HG03135 (cell line): ENCODE results near the gene POLRMT.

ENCODE experiments used
- ATAC-seq: cut with Tn5 transposase; IDR thresholded peaks from one replicate; pipeline ENCODE4 v1.9.1; 2021; ENCODE audit warnings: mild to moderate bottlenecking, moderate library complexity; ENCODE audit not compliant: unreplicated experiment

Gene POLRMT

GRCh38 chr19:663682-664117 lies 30.4 kb upstream of the POLRMT start:
- ATAC-seq: no peak

GRCh38 chr19:662962-663681 lies 29.8 kb upstream of the POLRMT start, which contains the start of gene RNF126:
Gene RNF126, minus strand, starts transcription at chr19:663214. Its CDS starts 93 bp downstream, at chr19:663121.
- ATAC-seq: peak; percentile 55

- peak; percentile 13 for ATAC-seq
Measured at GRCh38 chr19:662207-662961, 29.0 kb upstream of the POLRMT start.

- ATAC-seq: no peak
Measured at GRCh38 chr19:661427-662196, 28.3 kb upstream of the POLRMT start.

GRCh38 chr19:660793-661426 lies 27.6 kb upstream of the POLRMT start:
- ATAC-seq: no peak

GRCh38 chr19:658916-659839 lies 25.8 kb upstream of the POLRMT start:
- no peak for ATAC-seq

- ATAC-seq: no peak
Measured at GRCh38 chr19:658059-658839, 24.9 kb upstream of the POLRMT start.

GRCh38 chr19:657611-658010 lies 24.3 kb upstream of the POLRMT start:
- no peak for ATAC-seq

- ATAC-seq: no peak
Measured at GRCh38 chr19:656751-657559, 23.6 kb upstream of the POLRMT start.

GRCh38 chr19:655691-656090 lies 22.4 kb upstream of the POLRMT start:
- no peak for ATAC-seq

GRCh38 chr19:653425-653824 lies 20.1 kb upstream of the POLRMT start:
- ATAC-seq: no peak

- ATAC-seq: no peak
Measured at GRCh38 chr19:652467-653389, 19.4 kb upstream of the POLRMT start.

- ATAC-seq: no peak
Measured at GRCh38 chr19:651991-652390, 18.7 kb upstream of the POLRMT start.

- ATAC-seq: no peak
Measured at GRCh38 chr19:651114-651818, 17.9 kb upstream of the POLRMT start.

GRCh38 chr19:650121-650520 lies 16.8 kb upstream of the POLRMT start:
- ATAC-seq: no peak

GRCh38 chr19:648904-649801 lies 15.8 kb upstream of the POLRMT start:
- no peak for ATAC-seq
